Astrocyte of the spinal cord (primary cell): ENCODE results near the gene ZMYM2.

ENCODE experiments used
- DNase-seq: peaks from one replicate; pipeline ENCODE4 v3.0.0; 2011; ENCODE audit warnings: low read depth, low spot score
- H3K4me3 ChIP-seq: 2 replicates; pipeline ENCODE4 v1.5.1; 2011; ENCODE audit warnings: low read depth, mild to moderate bottlenecking, low read length, moderate library complexity
- in situ Hi-C: cut with HindIII; loops from 2 replicates; pipeline ENCODE4 v1.10.0; 2017; ENCODE audit warnings: low sequenced_read_pairs
- TF ChIP-seq, protein P1 (sequence below): IDR thresholded peaks from 2 replicates; pipeline ENCODE4 v1.5.1; 2012; ENCODE audit warnings: low read depth, mild to moderate bottlenecking, low read length, inconsistent platforms

Gene ZMYM2

DNA sequence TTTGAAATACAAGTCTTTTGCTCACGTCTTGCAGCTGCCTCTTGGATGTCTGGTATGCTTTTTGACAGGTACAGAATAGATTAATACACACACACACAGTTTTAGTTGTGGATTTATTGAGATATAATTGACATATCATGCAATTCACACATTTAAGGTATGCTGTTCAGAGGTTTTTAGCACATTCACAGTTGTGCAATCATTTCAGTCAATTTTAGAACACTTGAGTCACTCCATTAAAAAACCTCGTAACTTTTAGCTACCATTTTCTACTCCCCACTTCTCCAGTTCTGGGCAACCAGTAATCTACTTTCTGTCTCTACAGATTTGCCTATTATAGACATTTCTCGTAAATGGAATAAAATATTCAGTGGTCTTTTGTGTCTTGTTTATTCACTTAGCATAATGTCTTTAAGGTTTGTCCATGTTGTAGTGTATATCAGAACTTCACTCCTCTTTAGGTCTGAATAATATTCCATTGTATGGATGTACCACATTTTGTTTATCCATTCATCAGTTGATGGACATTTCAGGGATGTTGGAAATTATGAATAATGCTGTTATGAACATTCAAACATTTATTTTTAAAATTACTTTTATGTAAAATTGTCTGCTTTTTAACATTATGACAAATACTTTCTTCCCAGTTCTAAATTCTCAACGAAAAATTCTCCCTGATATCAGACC is 2.5 kb upstream of the ZMYM2 start:
- no peak overlapping the region for H3K4me3 ChIP-seq
- TF ChIP-seq, protein P1, sequence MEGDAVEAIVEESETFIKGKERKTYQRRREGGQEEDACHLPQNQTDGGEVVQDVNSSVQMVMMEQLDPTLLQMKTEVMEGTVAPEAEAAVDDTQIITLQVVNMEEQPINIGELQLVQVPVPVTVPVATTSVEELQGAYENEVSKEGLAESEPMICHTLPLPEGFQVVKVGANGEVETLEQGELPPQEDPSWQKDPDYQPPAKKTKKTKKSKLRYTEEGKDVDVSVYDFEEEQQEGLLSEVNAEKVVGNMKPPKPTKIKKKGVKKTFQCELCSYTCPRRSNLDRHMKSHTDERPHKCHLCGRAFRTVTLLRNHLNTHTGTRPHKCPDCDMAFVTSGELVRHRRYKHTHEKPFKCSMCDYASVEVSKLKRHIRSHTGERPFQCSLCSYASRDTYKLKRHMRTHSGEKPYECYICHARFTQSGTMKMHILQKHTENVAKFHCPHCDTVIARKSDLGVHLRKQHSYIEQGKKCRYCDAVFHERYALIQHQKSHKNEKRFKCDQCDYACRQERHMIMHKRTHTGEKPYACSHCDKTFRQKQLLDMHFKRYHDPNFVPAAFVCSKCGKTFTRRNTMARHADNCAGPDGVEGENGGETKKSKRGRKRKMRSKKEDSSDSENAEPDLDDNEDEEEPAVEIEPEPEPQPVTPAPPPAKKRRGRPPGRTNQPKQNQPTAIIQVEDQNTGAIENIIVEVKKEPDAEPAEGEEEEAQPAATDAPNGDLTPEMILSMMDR, result no peak
- in situ Hi-C loops, result no loop called here
- DNase-seq, result no peak

DNA sequence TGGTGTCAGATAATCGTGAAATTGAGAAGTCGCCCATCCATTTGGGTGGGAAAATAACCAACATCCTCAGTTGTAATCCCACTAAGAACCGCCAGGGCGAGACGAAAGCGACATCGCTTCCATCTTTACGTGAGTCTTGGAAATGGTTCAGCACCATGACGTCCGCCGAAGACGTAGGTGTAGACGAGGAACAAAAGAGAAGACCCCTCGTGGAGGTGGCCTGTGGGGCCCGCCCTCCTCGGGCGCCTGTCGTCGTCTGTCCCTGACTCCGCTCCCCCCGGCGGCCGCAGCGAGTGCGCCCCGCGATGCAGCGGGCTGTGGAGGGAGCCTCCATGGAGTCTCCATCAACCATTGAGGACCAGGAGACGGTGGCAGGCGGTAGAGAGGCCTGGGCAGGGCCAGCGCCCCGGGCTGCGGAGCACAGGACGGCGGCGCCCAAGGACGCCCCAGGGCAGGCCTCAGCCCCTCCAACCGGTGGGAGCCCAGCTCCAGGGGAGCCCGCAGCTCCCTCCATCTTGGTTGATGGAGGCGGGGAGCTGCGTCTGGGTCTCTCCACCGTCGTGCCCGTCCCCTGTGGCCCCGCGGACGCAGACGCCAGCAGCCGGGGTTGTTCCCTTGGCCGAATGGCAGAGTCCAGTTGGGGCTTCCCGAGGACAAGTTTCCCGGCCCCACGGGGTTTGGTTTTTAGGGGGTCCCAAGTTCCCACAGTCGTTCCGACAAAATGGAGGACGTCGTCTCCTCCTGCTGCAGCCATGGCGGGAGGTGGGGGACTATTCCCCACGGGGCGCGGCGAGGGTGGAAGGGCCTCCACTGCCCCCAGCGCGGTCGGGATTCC is 990 bp upstream of the ZMYM2 start:
- H3K4me3 ChIP-seq, result peak overlapping the region; percentile 38
- in situ Hi-C loops, result no loop called here
- peak; percentile 80 for DNase-seq
- TF ChIP-seq, protein P1, result peak; percentile 66

DNA sequence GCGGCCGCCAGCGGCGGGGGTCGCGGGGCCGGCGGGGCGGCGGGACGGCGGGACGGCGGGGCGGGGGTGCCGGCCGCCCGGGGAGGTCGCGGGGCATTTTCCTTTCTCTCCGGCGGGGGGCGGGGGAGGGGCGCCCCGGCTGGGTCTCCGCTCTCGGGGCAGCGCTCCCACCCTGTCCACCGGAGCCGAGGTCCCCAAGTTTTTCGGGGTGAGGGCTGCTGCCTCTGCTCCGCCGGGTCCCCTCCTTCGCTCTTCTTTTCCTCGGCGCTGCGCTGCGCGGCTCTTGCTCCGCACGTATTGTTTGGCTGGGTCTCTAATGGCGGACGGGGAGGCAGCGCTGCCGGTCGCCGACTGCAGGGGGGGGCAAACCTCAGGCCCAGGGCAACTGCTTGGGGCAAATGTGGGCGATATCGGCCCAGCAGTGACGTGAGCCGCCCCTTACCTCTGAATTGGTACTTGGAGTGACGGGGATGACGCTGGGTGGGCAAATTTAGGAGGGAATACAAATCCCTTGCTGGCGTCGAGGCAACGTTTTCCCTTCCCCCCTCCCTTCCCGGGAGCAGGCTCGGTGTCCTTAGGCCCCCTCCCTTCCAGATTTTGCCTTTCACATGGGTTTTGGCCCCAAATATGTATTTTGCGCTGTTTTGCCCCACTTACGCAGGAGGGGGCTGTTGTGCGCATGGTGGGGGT is 759 bp downstream of the ZMYM2 start:
- in situ Hi-C loops, result no loop called here
- peak; percentile 48 for DNase-seq
- H3K4me3 ChIP-seq, result peak overlapping the region; percentile 80
- TF ChIP-seq, protein P1, result no peak

DNA sequence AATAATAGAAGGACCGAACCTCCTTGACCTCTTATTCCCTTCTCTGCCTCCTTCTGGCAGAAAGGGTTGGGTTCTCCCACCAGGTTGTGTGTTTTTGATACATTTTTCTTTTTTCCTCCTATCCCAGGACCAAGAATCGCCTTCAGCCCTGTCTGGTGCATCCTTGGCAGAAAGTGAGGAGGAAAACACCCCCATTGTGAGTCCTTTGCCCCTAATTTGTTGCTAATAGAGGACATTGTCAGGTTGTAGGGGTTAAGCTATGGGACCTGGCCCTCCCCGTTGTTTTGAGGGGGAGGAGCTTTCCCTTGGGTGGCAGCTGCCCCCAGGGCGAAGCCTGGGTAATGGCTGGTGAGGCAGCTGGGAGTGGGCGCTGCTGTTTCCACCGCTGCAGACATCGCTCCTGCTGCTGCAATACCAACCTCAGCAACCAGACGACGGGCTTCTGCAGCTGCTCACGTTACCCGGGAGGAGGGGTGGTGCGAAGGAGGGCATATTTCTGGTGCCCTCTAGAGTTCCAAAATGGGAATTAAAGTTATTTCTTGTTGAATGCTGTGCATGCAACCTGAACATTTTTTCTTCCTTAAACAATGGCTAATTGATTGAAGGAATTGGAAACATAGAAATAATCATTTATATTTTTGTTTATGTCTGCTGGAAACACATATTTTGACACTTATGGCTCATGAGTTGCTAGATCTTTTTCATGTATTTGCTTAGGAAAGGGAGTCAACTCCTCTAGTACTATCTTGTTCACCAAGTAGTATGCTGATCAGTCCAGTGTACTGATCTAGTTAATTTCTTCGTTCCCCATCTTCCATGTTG is 1.5 kb downstream of the ZMYM2 start:
- DNase-seq, result peak; percentile 91
- in situ Hi-C loops, result no loop called here
- TF ChIP-seq, protein P1, result peak; percentile 88

DNA sequence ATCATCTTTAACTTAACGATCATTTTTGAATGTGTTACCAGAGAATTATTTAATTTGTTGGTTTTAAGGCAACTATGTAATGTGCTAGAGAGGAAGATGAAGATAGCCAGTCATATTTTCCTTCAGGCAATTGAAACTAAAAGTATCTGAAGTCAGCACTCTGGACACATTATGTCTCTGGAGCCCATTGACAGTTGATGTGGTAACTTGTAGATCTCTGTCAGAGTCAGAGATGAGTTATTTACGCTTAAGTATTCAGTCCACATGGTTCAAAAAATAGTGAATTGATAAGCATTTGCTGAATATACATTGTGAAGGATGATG is 2.1 kb downstream of the ZMYM2 start:
- no peak for DNase-seq
- TF ChIP-seq, protein P1, result no peak
- in situ Hi-C loops, result no loop called here
- peak overlapping the region; percentile 80 for H3K4me3 ChIP-seq

More for the DNA sequence above, 1.5 kb downstream of the ZMYM2 start:
- peak overlapping the region; percentile 80 for H3K4me3 ChIP-seq

DNA sequence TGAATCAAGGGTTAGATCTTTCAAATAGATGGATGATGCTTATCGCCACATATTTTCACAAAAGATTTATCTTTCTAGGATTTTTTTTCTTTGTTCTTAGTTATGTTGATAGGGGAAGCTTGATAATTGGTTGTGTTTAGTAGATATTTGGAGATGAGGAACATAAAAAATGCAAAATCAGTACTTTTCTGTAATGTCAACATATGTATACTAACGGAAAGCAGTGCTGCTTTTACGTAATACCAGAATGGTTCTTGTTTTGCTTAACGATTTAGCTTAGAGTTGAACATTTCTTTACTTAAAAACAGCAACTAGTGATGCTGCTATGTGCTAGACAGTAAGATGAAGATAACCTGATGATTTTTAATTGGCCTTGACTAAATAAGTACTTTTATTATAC is 3.0 kb downstream of the ZMYM2 start:
- no peak for DNase-seq
- in situ Hi-C loops, result no loop called here
- no peak overlapping the region for H3K4me3 ChIP-seq
- TF ChIP-seq, protein P1, result no peak
